Mammary epithelial cell (primary cell): ENCODE results near the gene MTG2.

Source experiments
- EZH2 ChIP-seq: IDR thresholded peaks from 2 replicates; pipeline ENCODE4 v1.6.1; 2012; ENCODE audit warnings: low read length, inconsistent platforms, borderline replicate concordance
- TF ChIP-seq, protein P1 (sequence below), 2 donors: IDR thresholded peaks in 1 of 2; conservative IDR thresholded peaks in 1 of 2; 2 replicates each; pipeline ENCODE4 v1.5.1; 2011 to 2012; ENCODE audit warnings: inconsistent platforms in 2 of 2, low read length in 2 of 2, mild to moderate bottlenecking in 2 of 2, control low read depth in 1 of 2, low read depth in 1 of 2; ENCODE audit not compliant: insufficient read depth in 1 of 2; ENCODE audit errors: extremely low read depth in 1 of 2

DNA sequence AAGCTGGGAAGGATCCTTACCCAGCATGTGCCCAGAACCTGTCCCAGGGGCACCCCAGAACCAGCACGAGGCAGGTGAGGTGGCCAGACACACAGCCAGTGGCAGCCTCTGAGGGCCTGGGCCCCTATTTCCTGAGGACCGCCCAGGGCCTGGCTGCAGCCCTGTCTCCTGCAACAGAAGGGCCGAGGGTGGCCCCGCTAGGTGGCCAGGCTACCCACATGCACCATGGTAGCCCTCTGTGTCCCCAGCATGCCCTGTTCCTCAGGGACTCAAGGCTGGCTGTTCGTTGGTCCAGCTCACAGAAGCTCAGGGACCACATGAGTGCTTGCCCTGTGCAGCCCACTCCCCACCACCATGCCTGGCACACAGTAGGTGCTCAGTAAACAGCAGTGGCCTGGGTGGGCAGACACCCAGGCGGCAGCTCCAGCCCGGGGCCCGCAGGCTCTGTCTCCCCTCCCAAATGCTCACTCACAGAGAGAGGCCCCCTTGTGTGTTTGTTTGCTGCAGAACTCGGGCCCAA, 29.0 kb downstream of the MTG2 start:
- TF ChIP-seq, protein P1, sequence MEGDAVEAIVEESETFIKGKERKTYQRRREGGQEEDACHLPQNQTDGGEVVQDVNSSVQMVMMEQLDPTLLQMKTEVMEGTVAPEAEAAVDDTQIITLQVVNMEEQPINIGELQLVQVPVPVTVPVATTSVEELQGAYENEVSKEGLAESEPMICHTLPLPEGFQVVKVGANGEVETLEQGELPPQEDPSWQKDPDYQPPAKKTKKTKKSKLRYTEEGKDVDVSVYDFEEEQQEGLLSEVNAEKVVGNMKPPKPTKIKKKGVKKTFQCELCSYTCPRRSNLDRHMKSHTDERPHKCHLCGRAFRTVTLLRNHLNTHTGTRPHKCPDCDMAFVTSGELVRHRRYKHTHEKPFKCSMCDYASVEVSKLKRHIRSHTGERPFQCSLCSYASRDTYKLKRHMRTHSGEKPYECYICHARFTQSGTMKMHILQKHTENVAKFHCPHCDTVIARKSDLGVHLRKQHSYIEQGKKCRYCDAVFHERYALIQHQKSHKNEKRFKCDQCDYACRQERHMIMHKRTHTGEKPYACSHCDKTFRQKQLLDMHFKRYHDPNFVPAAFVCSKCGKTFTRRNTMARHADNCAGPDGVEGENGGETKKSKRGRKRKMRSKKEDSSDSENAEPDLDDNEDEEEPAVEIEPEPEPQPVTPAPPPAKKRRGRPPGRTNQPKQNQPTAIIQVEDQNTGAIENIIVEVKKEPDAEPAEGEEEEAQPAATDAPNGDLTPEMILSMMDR (conservative IDR thresholded peaks at IDR 0.05 in 1 of 2, IDR thresholded peaks at IDR 0.05 in 1 of 2; ENCODE audit: extremely low read depth in 1 of 2, insufficient read depth in 1 of 2, low read depth in 1 of 2, low read length in 2 of 2): no peak
- TF ChIP-seq EZH2: no peak
